Thyroid gland (tissue), 4 donors: ENCODE measurements around the gene PMFBP1.

Experiments
- POLR2A ChIP-seq, 2 donors: fragments of 450-650 bp; IDR thresholded peaks; one replicate each; pipeline ENCODE4 v1.6.1; 2017; ENCODE audit warnings: antibody characterized with exemption in 2 of 2, mild to moderate bottlenecking in 2 of 2, moderate library complexity in 1 of 2
- TF ChIP-seq, protein P1 (sequence below), 6 experiments: fragments of 200-600 bp in 3 of 6; fragments of 450-650 bp in 3 of 6; sonication (generic) in 3 of 6; IDR thresholded peaks; one replicate each; pipeline ENCODE4 v1.5.1; 2016 to 2019; ENCODE audit warnings: antibody characterized with exemption in 6 of 6, mild to moderate bottlenecking in 2 of 6, inconsistent platforms in 1 of 6, moderate library complexity in 1 of 6

DNA sequence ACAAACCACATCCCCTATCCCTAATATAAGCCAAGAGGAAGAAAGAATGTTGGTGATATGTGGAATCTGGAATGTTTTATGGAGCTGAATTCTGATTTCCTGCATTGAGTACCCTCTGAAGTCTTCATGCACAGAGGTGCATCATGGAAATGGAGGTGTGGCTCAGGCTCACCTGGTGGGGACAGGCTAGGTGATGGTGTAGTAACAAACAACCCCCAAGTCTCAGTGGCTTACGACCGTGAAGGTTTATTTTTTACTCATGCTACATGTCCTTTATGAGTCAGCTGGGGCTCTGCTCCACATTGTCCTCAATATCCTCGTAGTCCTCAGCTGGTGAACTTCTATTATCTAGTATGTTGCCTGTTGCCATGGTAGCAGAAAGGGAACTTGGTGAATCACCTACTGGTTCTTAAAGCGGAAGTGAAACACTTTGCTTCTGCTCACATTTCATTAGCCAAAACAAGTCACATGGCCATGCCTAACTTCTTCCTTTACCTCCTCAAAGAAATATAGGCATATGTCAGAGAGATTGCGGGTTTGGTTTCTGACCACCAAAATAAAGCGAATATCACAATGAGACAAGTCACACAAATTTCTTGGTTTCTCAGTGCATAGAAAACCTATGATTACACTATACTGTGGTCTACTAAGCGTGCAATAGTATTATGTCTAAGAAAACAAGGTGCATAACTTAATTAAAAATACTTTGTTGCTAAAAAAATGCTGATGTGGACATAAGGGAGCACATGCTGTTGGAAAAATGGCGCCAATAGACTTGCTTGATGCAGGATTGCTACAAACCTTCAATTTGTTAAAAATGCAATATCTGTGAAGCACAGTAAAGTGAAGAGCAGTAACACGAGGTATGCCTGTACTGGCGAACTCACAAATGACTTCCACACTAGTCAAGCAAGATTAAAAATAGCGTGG lies at the start of gene PMFBP1:
- TF ChIP-seq POLR2A (IDR thresholded peaks at IDR 0.05), result no peak
- TF ChIP-seq, protein P1, sequence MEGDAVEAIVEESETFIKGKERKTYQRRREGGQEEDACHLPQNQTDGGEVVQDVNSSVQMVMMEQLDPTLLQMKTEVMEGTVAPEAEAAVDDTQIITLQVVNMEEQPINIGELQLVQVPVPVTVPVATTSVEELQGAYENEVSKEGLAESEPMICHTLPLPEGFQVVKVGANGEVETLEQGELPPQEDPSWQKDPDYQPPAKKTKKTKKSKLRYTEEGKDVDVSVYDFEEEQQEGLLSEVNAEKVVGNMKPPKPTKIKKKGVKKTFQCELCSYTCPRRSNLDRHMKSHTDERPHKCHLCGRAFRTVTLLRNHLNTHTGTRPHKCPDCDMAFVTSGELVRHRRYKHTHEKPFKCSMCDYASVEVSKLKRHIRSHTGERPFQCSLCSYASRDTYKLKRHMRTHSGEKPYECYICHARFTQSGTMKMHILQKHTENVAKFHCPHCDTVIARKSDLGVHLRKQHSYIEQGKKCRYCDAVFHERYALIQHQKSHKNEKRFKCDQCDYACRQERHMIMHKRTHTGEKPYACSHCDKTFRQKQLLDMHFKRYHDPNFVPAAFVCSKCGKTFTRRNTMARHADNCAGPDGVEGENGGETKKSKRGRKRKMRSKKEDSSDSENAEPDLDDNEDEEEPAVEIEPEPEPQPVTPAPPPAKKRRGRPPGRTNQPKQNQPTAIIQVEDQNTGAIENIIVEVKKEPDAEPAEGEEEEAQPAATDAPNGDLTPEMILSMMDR (IDR thresholded peaks at IDR 0.05), result no peak
